Astrocyte (in vitro differentiated cells and primary cell): ENCODE data around the gene CYP19A1. TPM values are rescaled to one million over a fixed set of nuclear protein-coding genes. Genes with fewer than 3 reads are reported as not detected.

Source experiments
- DNase-seq: peaks from one replicate; pipeline ENCODE4 v3.0.0-alpha.2; 2010; ENCODE audit warnings: low read depth
- FAIRE-seq: peaks from 2 replicates; lab custom pipeline; 2011; peaks lifted over from hg19 to GRCh38; lab: Jason Lieb, UNC
- H2AFZ ChIP-seq: 2 replicates; pipeline ENCODE4 v1.6.0; 2012; ENCODE audit warnings: low read depth, low read length, inconsistent platforms
- H3K27ac ChIP-seq: 2 replicates; pipeline ENCODE4 v1.5.1; 2011; ENCODE audit warnings: low read depth, low read length, inconsistent platforms
- H3K27me3 ChIP-seq: 2 replicates; pipeline ENCODE4 v1.6.0; 2011; ENCODE audit warnings: low read length, inconsistent platforms; ENCODE audit not compliant: insufficient read depth
- H3K36me3 ChIP-seq: 2 replicates; pipeline ENCODE4 v1.5.1; 2011; ENCODE audit warnings: low read length, inconsistent platforms; ENCODE audit not compliant: insufficient read depth
- H3K4me1 ChIP-seq: 2 replicates; pipeline ENCODE4 v1.5.1; 2011; ENCODE audit warnings: low read length, inconsistent platforms; ENCODE audit not compliant: insufficient read depth
- H3K4me2 ChIP-seq: 2 replicates; pipeline ENCODE4 v1.6.0; 2012; ENCODE audit warnings: low read length, inconsistent platforms
- H3K4me3 ChIP-seq: 2 replicates; pipeline ENCODE4 v1.5.1; 2011; ENCODE audit warnings: low read depth, mild to moderate bottlenecking, low read length, inconsistent platforms; ENCODE audit not compliant: insufficient read depth
- H3K79me2 ChIP-seq: 2 replicates; pipeline ENCODE4 v1.6.0; 2012; ENCODE audit warnings: mild to moderate bottlenecking, low read length, inconsistent platforms; ENCODE audit not compliant: insufficient read depth
- H3K9ac ChIP-seq: 2 replicates; pipeline ENCODE4 v1.6.0; 2012; ENCODE audit warnings: mild to moderate bottlenecking, low read length, inconsistent platforms
- H3K9me3 ChIP-seq: 2 replicates; pipeline ENCODE4 v1.5.1; 2012; ENCODE audit warnings: low read depth, mild to moderate bottlenecking, low read length, inconsistent platforms; ENCODE audit not compliant: insufficient read depth
- H4K20me1 ChIP-seq: 2 replicates; pipeline ENCODE4 v1.6.0; 2012; ENCODE audit warnings: low read length, inconsistent platforms; ENCODE audit not compliant: insufficient read depth
- H3K27ac Mint-ChIP-seq: one replicate; pipeline ENCODE4 v1.8.0; 2021; ENCODE audit warnings: mild to moderate bottlenecking, mixed read lengths; ENCODE audit not compliant: unreplicated experiment
- H3K27me3 Mint-ChIP-seq: one replicate; pipeline ENCODE4 v1.8.0; 2021; ENCODE audit warnings: low read depth, mixed read lengths; ENCODE audit not compliant: unreplicated experiment
- H3K36me3 Mint-ChIP-seq: one replicate; pipeline ENCODE4 v1.8.0; 2021; ENCODE audit warnings: low read depth, mixed read lengths; ENCODE audit not compliant: unreplicated experiment
- H3K4me1 Mint-ChIP-seq: one replicate; pipeline ENCODE4 v1.8.0; 2021; ENCODE audit warnings: low read depth, mixed read lengths; ENCODE audit not compliant: unreplicated experiment
- H3K4me3 Mint-ChIP-seq: one replicate; pipeline ENCODE4 v1.8.0; 2021; ENCODE audit warnings: mild to moderate bottlenecking, moderate library complexity, mixed read lengths; ENCODE audit not compliant: unreplicated experiment
- H3K9me3 Mint-ChIP-seq: one replicate; pipeline ENCODE4 v1.8.0; 2021; ENCODE audit warnings: mild to moderate bottlenecking, mixed read lengths; ENCODE audit not compliant: unreplicated experiment
- CTCF ChIP-seq: IDR thresholded peaks from 2 replicates; pipeline ENCODE4 v1.5.1; 2011; ENCODE audit warnings: low read depth, mild to moderate bottlenecking, inconsistent platforms, low read length, moderate library complexity; ENCODE audit not compliant: insufficient read depth
- EZH2 ChIP-seq: IDR thresholded peaks from 2 replicates; pipeline ENCODE4 v1.6.1; 2012; ENCODE audit warnings: mild to moderate bottlenecking, low read length, inconsistent platforms; ENCODE audit not compliant: insufficient read depth
- total RNA-seq: library from RNA; stranded (reverse); gene quantifications from 2 replicates; pipeline ENCODE4 v1.2.1, GENCODE V29; 2021

The CYP19A1 gene
- total RNA-seq, 1 donor from 2014 or later = 0.75 TPM

- Histone ChIP-seq H3K36me3 (no peaks in the 10 kb centered on the region), H3K27me3 (peaks cover 5% of the 10 kb centered on the region), H3K9me3 (no peaks in the 10 kb centered on the region), H3K4me2 (no peak overlapping the region), H3K4me1 (no peaks in the 10 kb centered on the region), H2AFZ (no peak overlapping the region), H3K79me2 (no peaks in the 10 kb centered on the region), H3K9ac (no peak overlapping the region), H3K4me3 (no peak overlapping the region), H3K27ac (no peak overlapping the region), H4K20me1 (no peaks in the 10 kb centered on the region)
- FAIRE-seq (no peak), DNase-seq (no peak)
- H3K4me3 Mint-ChIP-seq = no peak overlapping the region
- H3K9me3 Mint-ChIP-seq = peaks cover 7% of the 10 kb centered on the region
- peaks cover 44% of the 10 kb centered on the region for H3K27me3 Mint-ChIP-seq
- TF ChIP-seq CTCF (no peak), EZH2 (no peak)
- H3K36me3 Mint-ChIP-seq = peaks cover 4% of the 10 kb centered on the region
- H3K27ac Mint-ChIP-seq = no peak overlapping the region
- H3K4me1 Mint-ChIP-seq = no peaks in the 10 kb centered on the region
Measured at GRCh38 chr15:51184627-51185026, 153.8 kb downstream of the CYP19A1 start.

- Histone ChIP-seq H3K4me3 (no peak overlapping the region), H3K27me3 (peaks cover 5% of the 10 kb centered on the region), H2AFZ (no peak overlapping the region), H3K9ac (no peak overlapping the region), H3K36me3 (no peaks in the 10 kb centered on the region), H3K9me3 (no peaks in the 10 kb centered on the region), H3K27ac (no peak overlapping the region), H4K20me1 (no peaks in the 10 kb centered on the region), H3K79me2 (no peaks in the 10 kb centered on the region), H3K4me2 (no peak overlapping the region), H3K4me1 (no peaks in the 10 kb centered on the region)
- DNase-seq (no peak), FAIRE-seq (no peak)
- peaks cover 40% of the 10 kb centered on the region for H3K27me3 Mint-ChIP-seq
- no peaks in the 10 kb centered on the region for H3K4me1 Mint-ChIP-seq
- H3K9me3 Mint-ChIP-seq = peaks cover 5% of the 10 kb centered on the region
- no peak overlapping the region for H3K27ac Mint-ChIP-seq
- H3K36me3 Mint-ChIP-seq = peaks cover 4% of the 10 kb centered on the region
- no peak overlapping the region for H3K4me3 Mint-ChIP-seq
- TF ChIP-seq EZH2 = no peak
- TF ChIP-seq CTCF = no peak
Measured at GRCh38 chr15:51183076-51183475, 155.3 kb downstream of the CYP19A1 start.

GRCh38 chr15:51181905-51182304 is 156.5 kb downstream of the CYP19A1 start:
- FAIRE-seq = no peak
- no peaks in the 10 kb centered on the region for H3K36me3 ChIP-seq

More at GRCh38 chr15:51181905-51182304, 156.5 kb downstream of the CYP19A1 start:
- Mint-ChIP-seq H3K27ac (no peak overlapping the region), H3K4me3 (no peak overlapping the region), H3K9me3 (peaks cover 6% of the 10 kb centered on the region), H3K36me3 (peaks cover 4% of the 10 kb centered on the region), H3K4me1 (no peaks in the 10 kb centered on the region), H3K27me3 (peaks cover 37% of the 10 kb centered on the region)
- Histone ChIP-seq H3K9me3 (no peaks in the 10 kb centered on the region), H3K4me1 (no peaks in the 10 kb centered on the region), H3K9ac (no peak overlapping the region), H3K4me3 (no peak overlapping the region), H2AFZ (no peak overlapping the region), H3K27ac (no peak overlapping the region), H3K4me2 (no peak overlapping the region), H3K79me2 (no peaks in the 10 kb centered on the region), H4K20me1 (no peaks in the 10 kb centered on the region), H3K27me3 (peaks cover 5% of the 10 kb centered on the region)
- TF ChIP-seq CTCF (no peak), EZH2 (no peak)
- no peak for DNase-seq
